RWPE1 (cell line): ENCODE results near the gene CUX1.
A peak's percentile ranks its signal among the peaks of the same experiment; 100 is the strongest.
"Not testable (repeated sequence)": the region's sequence is repeated elsewhere in the genome, so short reads cannot be mapped to it uniquely, and the experiment has no call there.

Experiments
- CTCF ChIA-PET: fragments of 350-600 bp; sonication (Branson Sonifier 250); formaldehyde crosslinking; extraction: SDS; loops from one replicate; lab custom pipeline; 2021; lab: Yijun Ruan, JAX
- POLR2A ChIA-PET: fragments of 400-600 bp; formaldehyde crosslinking; extraction: SDS; loops from one replicate; lab custom pipeline; 2020; ENCODE audit warnings: antibody characterized with exemption; ENCODE audit not compliant: low non-redundant PET; lab: Yijun Ruan, JAX
- DNase-seq: peaks from one replicate; pipeline ENCODE4 v3.0.0; 2012; ENCODE audit warnings: low spot score
- H3K27ac ChIP-seq: fragments of 450-650 bp; 2 replicates; pipeline ENCODE4 v1.5.1; 2017
- TF ChIP-seq, protein P1 (sequence below): fragments of 450-650 bp; conservative IDR thresholded peaks from 2 replicates; pipeline ENCODE4 v1.5.1; 2017; ENCODE audit warnings: low read depth, mild to moderate bottlenecking

Gene CUX1

GRCh38 chr7:101816595-101817470 lies 593 bp upstream of the CUX1 start:
- peak overlapping the region; percentile 89 for H3K27ac ChIP-seq
- no peak for DNase-seq
- ChIA-PET POLR2A (no interaction called here), CTCF (interaction anchor here (0.5 to 1.3 kb wide), 2 partner anchors 36 to 274 kb away, joined by 3 to 6 read pairs; no protein-coding TSS in a partner anchor)
- TF ChIP-seq, protein P1, sequence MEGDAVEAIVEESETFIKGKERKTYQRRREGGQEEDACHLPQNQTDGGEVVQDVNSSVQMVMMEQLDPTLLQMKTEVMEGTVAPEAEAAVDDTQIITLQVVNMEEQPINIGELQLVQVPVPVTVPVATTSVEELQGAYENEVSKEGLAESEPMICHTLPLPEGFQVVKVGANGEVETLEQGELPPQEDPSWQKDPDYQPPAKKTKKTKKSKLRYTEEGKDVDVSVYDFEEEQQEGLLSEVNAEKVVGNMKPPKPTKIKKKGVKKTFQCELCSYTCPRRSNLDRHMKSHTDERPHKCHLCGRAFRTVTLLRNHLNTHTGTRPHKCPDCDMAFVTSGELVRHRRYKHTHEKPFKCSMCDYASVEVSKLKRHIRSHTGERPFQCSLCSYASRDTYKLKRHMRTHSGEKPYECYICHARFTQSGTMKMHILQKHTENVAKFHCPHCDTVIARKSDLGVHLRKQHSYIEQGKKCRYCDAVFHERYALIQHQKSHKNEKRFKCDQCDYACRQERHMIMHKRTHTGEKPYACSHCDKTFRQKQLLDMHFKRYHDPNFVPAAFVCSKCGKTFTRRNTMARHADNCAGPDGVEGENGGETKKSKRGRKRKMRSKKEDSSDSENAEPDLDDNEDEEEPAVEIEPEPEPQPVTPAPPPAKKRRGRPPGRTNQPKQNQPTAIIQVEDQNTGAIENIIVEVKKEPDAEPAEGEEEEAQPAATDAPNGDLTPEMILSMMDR, result no peak

DNA sequence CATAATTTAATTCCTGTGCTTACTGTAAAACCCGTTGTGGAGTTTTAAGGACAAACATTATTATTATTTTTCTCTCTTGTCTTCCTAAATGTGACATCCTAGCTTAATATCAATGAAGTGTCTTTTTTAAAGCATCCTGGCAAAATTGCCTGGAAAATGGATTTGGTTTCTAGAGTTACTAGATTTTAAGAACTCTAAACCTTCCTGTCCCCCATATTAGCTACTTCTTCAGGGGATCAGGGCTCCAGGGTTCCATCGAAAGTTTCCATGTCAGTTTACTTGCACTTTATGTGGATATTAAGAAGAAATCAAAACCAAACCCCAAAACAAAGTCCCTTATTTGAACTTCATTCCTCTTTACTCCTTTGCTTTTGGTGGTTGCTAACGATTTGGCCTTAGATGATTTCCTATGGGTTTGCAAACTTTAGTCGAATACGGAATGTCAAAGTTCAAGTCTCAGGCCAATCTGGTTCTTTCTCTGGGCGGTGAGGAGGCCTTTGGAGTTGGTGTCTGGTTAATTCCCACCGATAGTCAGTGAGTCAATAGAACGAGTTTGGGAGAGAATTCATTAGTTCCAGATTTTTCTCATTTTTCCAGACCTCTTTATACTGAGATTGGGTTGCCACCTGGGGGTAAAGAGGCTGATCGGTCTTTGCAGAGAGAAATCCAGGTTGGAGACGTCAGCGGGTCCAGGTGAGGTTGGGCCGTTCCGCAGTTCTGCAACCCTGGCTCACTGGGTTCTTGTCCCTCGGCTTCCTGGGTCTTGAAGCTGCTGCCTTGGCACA lies 1.1 kb downstream of the CUX1 start:
- TF ChIP-seq, protein P1, result no peak
- ChIA-PET CTCF (interaction anchor here (0.6 to 1.3 kb wide), 3 partner anchors 20 to 275 kb away, joined by 3 read pairs; no protein-coding TSS in a partner anchor), POLR2A (no interaction called here)
- no peak for DNase-seq
- no peak overlapping the region for H3K27ac ChIP-seq

DNA sequence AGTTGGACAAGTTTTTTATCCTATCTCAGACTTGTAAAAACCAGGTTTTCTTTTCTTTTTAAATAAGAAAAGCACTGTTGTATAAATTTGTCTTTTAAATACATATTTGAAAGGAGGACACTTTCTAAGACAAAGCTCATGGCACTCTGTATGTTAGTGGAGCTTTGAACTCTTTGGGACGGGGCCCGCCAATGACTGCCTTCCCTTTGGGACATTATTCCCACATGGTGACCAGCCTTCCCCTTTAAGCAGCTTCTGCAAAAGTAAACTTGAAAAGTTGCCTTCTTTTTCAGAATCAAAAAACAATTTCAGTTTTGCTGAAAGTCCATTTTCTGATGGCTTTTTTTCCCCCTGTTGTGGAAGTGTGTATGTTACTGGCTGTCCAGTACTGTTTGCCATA lies 1.8 kb downstream of the CUX1 start:
- no peak overlapping the region for H3K27ac ChIP-seq
- TF ChIP-seq, protein P1, result no peak
- no peak for DNase-seq
- CTCF ChIA-PET, result no interaction called here
- POLR2A ChIA-PET, result no interaction called here

GRCh38 chr7:101819913-101820522 lies 2.6 kb downstream of the CUX1 start:
- TF ChIP-seq, protein P1, result no peak
- ChIA-PET CTCF (interaction anchor here (0.6 to 0.7 kb wide), 2 partner anchors 277 to 513 kb away, joined by 3 read pairs; no protein-coding TSS in a partner anchor), POLR2A (no interaction called here)
- no peak for DNase-seq
- H3K27ac ChIP-seq, result no peak overlapping the region

DNA sequence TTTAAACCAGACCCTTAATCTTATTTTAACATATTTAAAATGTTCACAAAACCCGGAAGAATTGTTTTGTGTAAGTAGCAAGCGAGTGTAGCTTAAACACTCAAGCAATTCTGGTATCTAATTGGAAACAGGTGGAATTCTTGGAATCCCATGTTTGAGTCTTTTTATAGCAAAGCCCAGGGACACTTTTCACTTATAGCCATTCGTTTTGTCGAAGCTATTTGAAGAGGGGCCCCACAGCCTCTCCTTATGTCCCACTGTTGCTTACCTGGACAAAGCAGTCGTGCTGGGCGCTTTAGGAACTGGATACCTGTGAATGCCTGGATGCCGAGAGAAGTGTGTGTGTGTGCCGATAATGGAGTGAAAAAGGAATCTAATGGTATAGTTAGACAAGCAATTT lies 3.3 kb downstream of the CUX1 start:
- TF ChIP-seq, protein P1, result no peak
- DNase-seq, result no peak
- no peak overlapping the region for H3K27ac ChIP-seq
- CTCF ChIA-PET, result no interaction called here
- POLR2A ChIA-PET, result no interaction called here

DNA sequence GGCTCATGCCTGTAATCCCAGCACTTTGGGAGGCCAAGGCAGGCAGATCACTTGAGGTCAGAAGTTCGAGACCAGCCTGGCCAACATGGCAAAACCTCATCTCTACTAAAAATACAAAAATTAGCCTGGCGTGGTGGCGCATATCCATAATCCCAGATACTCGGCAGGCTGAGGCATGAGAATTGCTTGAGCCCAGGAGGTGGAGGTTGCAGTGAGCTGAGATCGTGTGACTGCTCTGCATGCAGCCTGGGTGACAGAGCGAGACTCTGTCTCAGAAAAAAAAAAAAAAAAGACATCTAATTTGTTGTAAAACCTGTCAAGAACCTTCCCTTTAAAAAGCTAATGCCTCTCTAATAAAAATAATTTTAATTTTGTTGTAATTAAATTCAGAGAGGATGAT lies 5.2 kb downstream of the CUX1 start:
- DNase-seq, POLR2A ChIA-PET: not testable (repeated sequence)
- peak overlapping the region; percentile 2; the same call in 1 of the 2 replicates for H3K27ac ChIP-seq
- CTCF ChIA-PET, result interaction anchor here (1.5 kb wide), 1 partner anchor 79 kb away, joined by 4 read pairs; no protein-coding TSS in a partner anchor
